Stomach smooth muscle (tissue), 2 donors: ENCODE measurements around the gene SVOPL.
"Not testable (repeated sequence)": the region's sequence is repeated elsewhere in the genome, so short reads cannot be mapped to it uniquely, and the experiment has no call there.

Experiments used
- H3K27ac ChIP-seq: one replicate; pipeline ENCODE4 v1.7.0; 2013; ENCODE audit warnings: mild to moderate bottlenecking, low read length, inconsistent platforms
- H3K27me3 ChIP-seq, 2 donors: one replicate each; pipeline ENCODE4 v1.7.0; 2013; ENCODE audit warnings: low read length in 2 of 2; ENCODE audit not compliant: insufficient read depth in 2 of 2, control insufficient read depth in 1 of 2
- H3K36me3 ChIP-seq, 2 donors: one replicate each; pipeline ENCODE4 v1.7.0; 2013; ENCODE audit warnings: low read length in 2 of 2; ENCODE audit not compliant: control insufficient read depth in 2 of 2, insufficient read depth in 2 of 2
- H3K4me1 ChIP-seq: one replicate; pipeline ENCODE4 v1.7.0; 2013; ENCODE audit warnings: low read length; ENCODE audit not compliant: control insufficient read depth, insufficient read depth
- H3K4me3 ChIP-seq, 2 donors: one replicate each; pipeline ENCODE4 v1.7.0; 2013; ENCODE audit warnings: low read length in 2 of 2
- H3K9ac ChIP-seq, 2 donors: one replicate each; pipeline ENCODE4 v1.7.0; 2013; ENCODE audit warnings: low read length in 2 of 2, mild to moderate bottlenecking in 1 of 2
- H3K9me3 ChIP-seq, 2 donors: one replicate each; pipeline ENCODE4 v1.7.0; 2013; ENCODE audit warnings: low read length in 2 of 2; ENCODE audit not compliant: control insufficient read depth in 2 of 2
- donor health status: healthy.
- donor health status: Pancreatic carcinoma.

The SVOPL gene

GRCh38 chr7:138735399-138735798 lies 34.2 kb upstream of the SVOPL start:
- peaks cover 0 to 2% of the 10 kb centered on the region in 2 donors for H3K27me3 ChIP-seq
- no peaks in the 10 kb centered on the region for H3K4me1 ChIP-seq
- H3K4me3 ChIP-seq, result no peak overlapping the region
- H3K27ac ChIP-seq, result no peak overlapping the region
- no peaks in the 10 kb centered on the region for H3K9me3 ChIP-seq
- H3K9ac ChIP-seq, result no peak overlapping the region
- H3K36me3 ChIP-seq, result no peaks in the 10 kb centered on the region

GRCh38 chr7:138731733-138732132 lies 30.6 kb upstream of the SVOPL start:
- not testable (repeated sequence) for H3K4me1 ChIP-seq, H3K4me3 ChIP-seq, H3K27me3 ChIP-seq

GRCh38 chr7:138729444-138729843 lies 28.3 kb upstream of the SVOPL start:
- Histone ChIP-seq H3K9me3 (no peaks in the 10 kb centered on the region), H3K4me1 (no peaks in the 10 kb centered on the region), H3K4me3 (no peak overlapping the region), H3K36me3 (no peaks in the 10 kb centered on the region), H3K27me3 (peaks cover 0 to 2% of the 10 kb centered on the region in 2 donors), H3K27ac (no peak overlapping the region), H3K9ac (no peak overlapping the region)

More at GRCh38 chr7:138731733-138732132, 30.6 kb upstream of the SVOPL start:
- not testable (repeated sequence) for H3K27ac ChIP-seq, H3K9ac ChIP-seq, H3K36me3 ChIP-seq, H3K9me3 ChIP-seq

- no peak overlapping the region for H3K4me3 ChIP-seq
- H3K27me3 ChIP-seq, result no peaks in the 10 kb centered on the region
- no peak overlapping the region for H3K9ac ChIP-seq
- no peaks in the 10 kb centered on the region for H3K36me3 ChIP-seq
- no peaks in the 10 kb centered on the region for H3K4me1 ChIP-seq
- no peak overlapping the region for H3K27ac ChIP-seq
- H3K9me3 ChIP-seq, result no peaks in the 10 kb centered on the region
Measured at GRCh38 chr7:138727336-138728099, 26.4 kb upstream of the SVOPL start.

- Histone ChIP-seq H3K4me1 (no peaks in the 10 kb centered on the region), H3K36me3 (no peaks in the 10 kb centered on the region), H3K27me3 (no peaks in the 10 kb centered on the region), H3K27ac (no peak overlapping the region), H3K9ac (no peak overlapping the region), H3K9me3 (no peaks in the 10 kb centered on the region), H3K4me3 (no peak overlapping the region)
Measured at GRCh38 chr7:138726288-138726687, 25.1 kb upstream of the SVOPL start.

- Histone ChIP-seq H3K27ac (no peak overlapping the region), H3K4me1 (no peaks in the 10 kb centered on the region), H3K27me3 (no peaks in the 10 kb centered on the region), H3K4me3 (no peak overlapping the region), H3K9me3 (no peaks in the 10 kb centered on the region), H3K36me3 (no peaks in the 10 kb centered on the region), H3K9ac (no peak overlapping the region)
Measured at GRCh38 chr7:138720286-138720685, 19.1 kb upstream of the SVOPL start.

- no peaks in the 10 kb centered on the region for H3K36me3 ChIP-seq
- H3K9me3 ChIP-seq, result no peaks in the 10 kb centered on the region
- no peak overlapping the region for H3K9ac ChIP-seq
- no peak overlapping the region for H3K27ac ChIP-seq
- H3K4me3 ChIP-seq, result no peak overlapping the region
- H3K4me1 ChIP-seq, result no peaks in the 10 kb centered on the region
- H3K27me3 ChIP-seq, result peaks cover 0 to 2% of the 10 kb centered on the region in 2 donors
Measured at GRCh38 chr7:138716889-138717288, 15.7 kb upstream of the SVOPL start.

GRCh38 chr7:138713191-138713590 lies 12.0 kb upstream of the SVOPL start:
- no peaks in the 10 kb centered on the region for H3K9me3 ChIP-seq

GRCh38 chr7:138712652-138713051 lies 11.5 kb upstream of the SVOPL start:
- Histone ChIP-seq H3K27me3 (peaks cover 0 to 5% of the 10 kb centered on the region in 2 donors), H3K4me1 (no peaks in the 10 kb centered on the region), H3K9me3 (no peaks in the 10 kb centered on the region), H3K27ac (no peak overlapping the region), H3K4me3 (no peak overlapping the region), H3K36me3 (no peaks in the 10 kb centered on the region), H3K9ac (no peak overlapping the region)

More at GRCh38 chr7:138713191-138713590, 12.0 kb upstream of the SVOPL start:
- H3K27ac ChIP-seq, result no peak overlapping the region
- H3K4me3 ChIP-seq, result no peak overlapping the region
- no peak overlapping the region for H3K9ac ChIP-seq
- no peaks in the 10 kb centered on the region for H3K36me3 ChIP-seq
- H3K27me3 ChIP-seq, result peaks cover 0 to 5% of the 10 kb centered on the region in 2 donors
- no peaks in the 10 kb centered on the region for H3K4me1 ChIP-seq

GRCh38 chr7:138710536-138711385 lies 9.6 kb upstream of the SVOPL start:
- no peak overlapping the region for H3K9ac ChIP-seq
- peaks cover 0 to 5% of the 10 kb centered on the region in 2 donors for H3K27me3 ChIP-seq
- H3K4me1 ChIP-seq, result no peaks in the 10 kb centered on the region
- H3K9me3 ChIP-seq, result no peaks in the 10 kb centered on the region
- H3K27ac ChIP-seq, result no peak overlapping the region
- H3K36me3 ChIP-seq, result no peaks in the 10 kb centered on the region
- H3K4me3 ChIP-seq, result no peak overlapping the region

- Histone ChIP-seq H3K9ac (no peak overlapping the region), H3K36me3 (no peaks in the 10 kb centered on the region), H3K27me3 (no peaks in the 10 kb centered on the region), H3K4me3 (no peak overlapping the region), H3K9me3 (no peaks in the 10 kb centered on the region), H3K27ac (no peak overlapping the region), H3K4me1 (no peaks in the 10 kb centered on the region)
Measured at GRCh38 chr7:138705167-138705566, 4.0 kb upstream of the SVOPL start.
